NB4 (cell line): Measurements from ENCODE around the gene ISOC1.

Experiments
- CTCF ChIP-seq: IDR thresholded peaks from one replicate; pipeline ENCODE4 v1.5.1; 2012; ENCODE audit warnings: low read depth, low read length
- POLR2A ChIP-seq: IDR thresholded peaks from 2 replicates; pipeline ENCODE4 v1.6.1; 2011; ENCODE audit warnings: mild to moderate bottlenecking; ENCODE audit not compliant: insufficient read length; ENCODE audit errors: extremely low read depth
- TF ChIP-seq, protein P1 (sequence below): IDR thresholded peaks from 2 replicates; pipeline ENCODE4 v1.6.1; 2011; ENCODE audit warnings: low read depth, low read length

- TF ChIP-seq, protein P1, sequence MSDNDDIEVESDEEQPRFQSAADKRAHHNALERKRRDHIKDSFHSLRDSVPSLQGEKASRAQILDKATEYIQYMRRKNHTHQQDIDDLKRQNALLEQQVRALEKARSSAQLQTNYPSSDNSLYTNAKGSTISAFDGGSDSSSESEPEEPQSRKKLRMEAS, result no peak
- TF ChIP-seq POLR2A, result no peak
- no peak for TF ChIP-seq CTCF
Measured at GRCh38 chr5:129065721-129066120, 28.8 kb upstream of the ISOC1 start.
